ENCODE data around the gene SYT14.
"Not testable (repeated sequence)": the region's sequence is repeated elsewhere in the genome, so short reads cannot be mapped to it uniquely, and the experiment has no call there.

Gene SYT14

GRCh38 chr1:210043058-210043457 is 105.0 kb downstream of the SYT14 start:
- no peak for FAIRE-seq

GRCh38 chr1:210049616-210050015 is 111.6 kb downstream of the SYT14 start:
- FAIRE-seq, result no peak

GRCh38 chr1:210050491-210050890 is 112.5 kb downstream of the SYT14 start:
- FAIRE-seq, result not testable (repeated sequence)

GRCh38 chr1:210053126-210053525 is 115.1 kb downstream of the SYT14 start:
- no peak for FAIRE-seq

GRCh38 chr1:210057593-210057992 is 119.6 kb downstream of the SYT14 start:
- no peak for FAIRE-seq

- FAIRE-seq, result no peak
Observed at GRCh38 chr1:210061992-210062391, 124.0 kb downstream of the SYT14 start.

GRCh38 chr1:210070531-210070930 is 132.5 kb downstream of the SYT14 start:
- FAIRE-seq, result no peak

GRCh38 chr1:210072129-210072528 is 134.1 kb downstream of the SYT14 start:
- no peak for FAIRE-seq

GRCh38 chr1:210072896-210073504 is 135.0 kb downstream of the SYT14 start:
- no peak for FAIRE-seq

- FAIRE-seq, result no peak
Observed at GRCh38 chr1:210074904-210075303, 136.9 kb downstream of the SYT14 start.

GRCh38 chr1:210076620-210077019 is 138.6 kb downstream of the SYT14 start:
- no peak for FAIRE-seq

- no peak for FAIRE-seq
Observed at GRCh38 chr1:210081494-210081893, 143.5 kb downstream of the SYT14 start.

- no peak for FAIRE-seq
Observed at GRCh38 chr1:210085359-210085758, 147.3 kb downstream of the SYT14 start.

GRCh38 chr1:210087058-210087457 is 149.0 kb downstream of the SYT14 start:
- FAIRE-seq, result no peak

- FAIRE-seq, result no peak
Observed at GRCh38 chr1:210089855-210090254, 151.8 kb downstream of the SYT14 start.

- FAIRE-seq, result no peak
Observed at GRCh38 chr1:210092366-210092765, 154.3 kb downstream of the SYT14 start.

- FAIRE-seq, result no peak
Observed at GRCh38 chr1:210093461-210093860, 155.4 kb downstream of the SYT14 start.

GRCh38 chr1:210098356-210098755 is 160.3 kb downstream of the SYT14 start:
- FAIRE-seq, result no peak

- FAIRE-seq, result no peak
Observed at GRCh38 chr1:210099921-210100320, 161.9 kb downstream of the SYT14 start.

GRCh38 chr1:210104103-210104502 is 166.1 kb downstream of the SYT14 start:
- FAIRE-seq, result no peak

GRCh38 chr1:210112906-210113305 is 174.9 kb downstream of the SYT14 start:
- FAIRE-seq, result not testable (repeated sequence)

GRCh38 chr1:210117198-210117597 is 179.2 kb downstream of the SYT14 start:
- no peak for FAIRE-seq

GRCh38 chr1:210117681-210118170 is 179.7 kb downstream of the SYT14 start:
- FAIRE-seq, result no peak

- no peak for FAIRE-seq
Observed at GRCh38 chr1:210123383-210123782, 185.4 kb downstream of the SYT14 start.

GRCh38 chr1:210123924-210124589 is 186.0 kb downstream of the SYT14 start:
- FAIRE-seq, result peak; percentile 21

Measured in endometrium (tissue), 2 donors.